HG02885 (cell line): ENCODE data around the gene KIF3A.

Experiments
- ATAC-seq: cut with Tn5 transposase; IDR thresholded peaks from one replicate; pipeline ENCODE4 v1.9.1; 2021; ENCODE audit warnings: mild to moderate bottlenecking; ENCODE audit not compliant: unreplicated experiment, poor library complexity

The KIF3A gene

DNA sequence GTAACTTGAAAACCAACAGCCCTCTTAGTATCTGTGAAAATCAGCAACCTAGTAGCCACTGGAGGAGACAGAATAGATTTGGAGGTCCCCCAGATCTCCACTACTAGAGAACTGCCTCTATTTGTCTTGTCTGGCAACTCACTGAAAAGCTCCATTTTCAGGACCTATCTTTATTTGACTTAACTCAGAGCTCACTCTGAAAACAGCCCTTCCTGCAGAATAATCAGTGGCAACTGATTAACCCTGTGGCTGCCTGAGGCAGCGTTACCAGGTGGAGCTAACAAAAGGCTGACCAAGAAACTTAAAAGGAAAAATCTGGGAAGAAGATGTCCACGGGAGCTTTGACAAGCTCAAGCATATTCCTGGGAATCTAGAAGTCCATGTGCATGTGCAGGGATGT lies 89.9 kb downstream of the KIF3A start:
- no peak for ATAC-seq

DNA sequence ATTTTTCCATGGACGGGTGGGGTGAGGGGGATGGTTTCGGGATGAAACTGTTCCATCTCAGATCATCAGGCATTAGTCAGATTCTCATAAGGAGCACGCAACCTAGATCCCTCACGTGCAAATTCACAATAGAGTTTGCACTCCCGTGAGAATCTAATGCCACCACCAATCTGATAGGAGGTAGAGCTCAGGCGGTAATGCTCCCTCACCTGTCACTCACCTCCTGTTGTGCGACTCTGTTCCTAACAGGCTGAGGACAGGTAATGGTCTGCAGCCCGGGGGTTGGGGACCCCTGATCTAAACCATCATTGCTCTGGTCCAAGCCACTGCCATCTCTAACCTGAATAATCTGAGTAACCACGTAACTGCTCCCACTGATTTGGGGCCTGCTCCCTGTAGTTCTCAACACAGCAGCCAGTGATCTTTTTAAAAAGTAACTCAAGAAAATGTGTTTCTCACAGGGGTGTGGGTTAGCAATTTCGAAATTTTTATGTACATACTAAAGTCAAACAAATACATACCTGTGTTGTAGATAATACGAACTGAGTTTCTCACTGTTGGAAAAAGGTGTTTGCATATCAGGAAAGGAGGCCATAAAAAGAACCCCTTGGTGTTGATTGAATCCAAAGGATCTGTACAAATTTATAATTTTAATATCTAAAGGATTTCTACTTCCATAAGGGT lies 90.6 kb downstream of the KIF3A start:
- ATAC-seq = no peak

DNA sequence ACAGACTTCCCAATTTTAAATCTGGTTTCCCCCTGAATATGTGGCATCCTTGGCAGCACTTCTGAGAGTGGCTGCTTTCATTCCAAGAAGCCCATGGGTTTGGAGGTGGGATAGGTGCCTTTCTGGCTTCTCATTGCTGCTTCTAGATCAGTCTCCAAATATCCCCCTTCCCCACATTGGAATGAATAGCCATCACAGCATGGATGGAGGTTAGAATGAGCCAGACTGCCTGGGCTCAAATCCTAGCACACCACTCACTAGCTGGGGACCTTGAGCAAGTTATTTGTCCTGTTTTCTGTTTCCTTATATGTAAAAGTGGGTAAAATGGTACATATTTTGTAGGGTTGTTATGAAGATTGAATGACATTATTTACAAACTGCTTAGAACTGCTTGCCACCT lies 93.2 kb downstream of the KIF3A start:
- ATAC-seq = no peak
